Superior temporal gyrus (tissue), 1 donor: Measurements from ENCODE around the gene CLEC1B.
"Not testable (repeated sequence)": the region's sequence is repeated elsewhere in the genome, so short reads cannot be mapped to it uniquely, and the experiment has no call there.

ENCODE experiments used
- DNase-seq: peaks from one replicate; pipeline ENCODE4 v3.0.0-alpha.2; 2016; ENCODE audit errors: extremely low spot score

The CLEC1B gene

GRCh38 chr12:9999016-9999415, at the start of gene CLEC1B:
CLEC1B (minus strand) TSS chr12:9999121; CDS start chr12:9999100, 21 bp downstream.
- DNase-seq: no peak

GRCh38 chr12:10048526-10048925, 49.6 kb upstream of the CLEC1B start:
- no peak for DNase-seq

GRCh38 chr12:10042167-10042566, 43.2 kb upstream of the CLEC1B start:
- DNase-seq: no peak

GRCh38 chr12:10033783-10034545, 35.0 kb upstream of the CLEC1B start:
- DNase-seq: peak; percentile 43

GRCh38 chr12:10031771-10032175, 32.9 kb upstream of the CLEC1B start:
- DNase-seq: no peak

- DNase-seq: no peak
Observed at GRCh38 chr12:10031321-10031720, 32.4 kb upstream of the CLEC1B start.

- DNase-seq: no peak
Observed at GRCh38 chr12:10030446-10030845, 31.5 kb upstream of the CLEC1B start, which contains the start of gene CLEC9A. CLEC9A (plus strand) TSS chr12:10030682; CDS start chr12:10052688, 22,006 bp downstream.

GRCh38 chr12:10027721-10028120, 28.8 kb upstream of the CLEC1B start:
- DNase-seq: no peak

- no peak for DNase-seq
Observed at GRCh38 chr12:10027311-10027710, 28.4 kb upstream of the CLEC1B start.

- not testable (repeated sequence) for DNase-seq
Observed at GRCh38 chr12:10026666-10027065, 27.7 kb upstream of the CLEC1B start.

- DNase-seq: no peak
Observed at GRCh38 chr12:10025236-10025635, 26.3 kb upstream of the CLEC1B start.

GRCh38 chr12:10021342-10021741, 22.4 kb upstream of the CLEC1B start:
- DNase-seq: no peak

GRCh38 chr12:10018386-10018785, 19.5 kb upstream of the CLEC1B start:
- no peak for DNase-seq

GRCh38 chr12:10016881-10017280, 18.0 kb upstream of the CLEC1B start:
- DNase-seq: no peak

- DNase-seq: no peak
Observed at GRCh38 chr12:10015450-10015849, 16.5 kb upstream of the CLEC1B start.

GRCh38 chr12:10012630-10013330, 13.9 kb upstream of the CLEC1B start:
- DNase-seq: peak; percentile 66

- no peak for DNase-seq
Observed at GRCh38 chr12:10001171-10001776, 2.4 kb upstream of the CLEC1B start.

GRCh38 chr12:9992296-9992695, 6.6 kb downstream of the CLEC1B start:
- peak; percentile 48 for DNase-seq

- DNase-seq: no peak
Observed at GRCh38 chr12:9991876-9992275, 7.0 kb downstream of the CLEC1B start.

GRCh38 chr12:9980126-9980525, 18.8 kb downstream of the CLEC1B start:
- DNase-seq: no peak

GRCh38 chr12:9977916-9978315, 21.0 kb downstream of the CLEC1B start:
- no peak for DNase-seq

GRCh38 chr12:9976626-9977025, 22.3 kb downstream of the CLEC1B start:
- DNase-seq: not testable (repeated sequence)

GRCh38 chr12:9975614-9976013, 23.3 kb downstream of the CLEC1B start:
- no peak for DNase-seq
